H1 (cell line): ENCODE results near the gene DPF1. TPM values are rescaled to one million over a fixed set of nuclear protein-coding genes. Genes with fewer than 3 reads are reported as not detected.
"Not testable (repeated sequence)": the region's sequence is repeated elsewhere in the genome, so short reads cannot be mapped to it uniquely, and the experiment has no call there.

ENCODE experiments used
- CTCF ChIA-PET: fragments of 300-600 bp; sonication (Branson Sonifier 250); formaldehyde crosslinking; loops from one replicate; lab custom pipeline; 2021; ENCODE audit not compliant: partially characterized antibody; lab: Charles Lee
- POLR2A ChIA-PET: fragments of 300-600 bp; sonication (Branson Sonifier 250); formaldehyde crosslinking; loops from one replicate; lab custom pipeline; 2021; ENCODE audit warnings: inconsistent platforms; ENCODE audit not compliant: partially characterized antibody; lab: Charles Lee
- DNase-seq, 2 experiments: peaks; one replicate each; pipeline versions ENCODE4 v3.0.0 to v3.0.0-alpha.2; 2010 to 2022; ENCODE audit warnings: low spot score in 2 of 2, low read depth in 1 of 2, mixed read lengths in 1 of 2
- FAIRE-seq: peaks from 2 replicates; lab custom pipeline; 2011; peaks lifted over from hg19 to GRCh38; lab: Jason Lieb, UNC
- H2AFZ ChIP-seq: 2 replicates; pipeline ENCODE4 v1.8.1; 2012; ENCODE audit warnings: low read length, inconsistent platforms
- H2AK5ac ChIP-seq: 2 replicates; pipeline ENCODE4 v1.6.1; 2013; ENCODE audit warnings: low read depth, low read length
- H2BK120ac ChIP-seq: replicated peaks from 2 replicates; pipeline ENCODE3; 2013; ENCODE audit warnings: low read depth, low read length, inconsistent platforms
- H2BK12ac ChIP-seq: 2 replicates; pipeline ENCODE4 v1.6.1; 2013; ENCODE audit warnings: low read depth, low read length
- H2BK15ac ChIP-seq: 2 replicates; pipeline ENCODE4 v1.6.1; 2013; ENCODE audit warnings: low read length
- H2BK20ac ChIP-seq: 2 replicates; pipeline ENCODE4 v1.6.1; 2013; ENCODE audit warnings: low read length
- H2BK5ac ChIP-seq: 2 replicates; pipeline ENCODE4 v1.6.1; 2013; ENCODE audit warnings: low read depth, low read length
- H3K14ac ChIP-seq: 2 replicates; pipeline ENCODE4 v1.6.1; 2013; ENCODE audit warnings: inconsistent platforms; ENCODE audit not compliant: insufficient read length
- H3K18ac ChIP-seq: 2 replicates; pipeline ENCODE4 v1.6.1; 2013; ENCODE audit warnings: low read length; ENCODE audit errors: extremely low read depth
- H3K23ac ChIP-seq: 2 replicates; pipeline ENCODE4 v1.6.1; 2013; ENCODE audit warnings: inconsistent platforms; ENCODE audit not compliant: insufficient read length
- H3K23me2 ChIP-seq: 2 replicates; pipeline ENCODE4 v1.6.1; 2013; ENCODE audit warnings: low read depth, low read length
- H3K27ac ChIP-seq: 2 replicates; pipeline ENCODE4 v1.6.1; 2011; ENCODE audit warnings: low read depth, low read length, inconsistent platforms
- H3K27me3 ChIP-seq, 4 experiments: replicated peaks in 1 of 4; 1 replicate in 1 of 4; 2 replicates in 3 of 4; pipeline versions ENCODE4 v1.6.1 to v1.8.1; 2011 to 2013; ENCODE audit warnings: low read length in 3 of 4, mild to moderate bottlenecking in 3 of 4, inconsistent platforms in 2 of 4, mixed read lengths in 2 of 4, moderate library complexity in 1 of 4; ENCODE audit not compliant: control insufficient read depth in 3 of 4, insufficient read depth in 3 of 4; ENCODE audit errors: extremely low read depth in 1 of 4
- H3K36me3 ChIP-seq, 4 experiments: 2 replicates each; pipeline versions ENCODE4 v1.6.1 to v1.8.1; 2011 to 2013; ENCODE audit warnings: mild to moderate bottlenecking in 4 of 4, low read length in 3 of 4, moderate library complexity in 2 of 4, control low read depth in 1 of 4, inconsistent platforms in 1 of 4; ENCODE audit not compliant: insufficient read depth in 4 of 4, control insufficient read depth in 2 of 4
- H3K4ac ChIP-seq: replicated peaks from 2 replicates; pipeline ENCODE3; 2013; ENCODE audit warnings: low read length, low read depth, mixed read lengths, inconsistent platforms; ENCODE audit not compliant: insufficient read length
- H3K4me1 ChIP-seq, 4 experiments: replicated peaks in 1 of 4; 1 replicate in 1 of 4; 2 replicates in 3 of 4; pipeline versions ENCODE4 v1.6.1 to v1.8.1; 2011 to 2013; ENCODE audit warnings: low read length in 3 of 4, inconsistent platforms in 2 of 4, mixed read lengths in 1 of 4; ENCODE audit not compliant: insufficient read depth in 4 of 4, control insufficient read depth in 3 of 4
- H3K4me2 ChIP-seq, 2 experiments: 2 replicates each; pipeline versions ENCODE4 v1.6.1 to v1.8.1; 2011 to 2013; ENCODE audit warnings: low read depth in 2 of 2, low read length in 2 of 2, control low read depth in 1 of 2, inconsistent platforms in 1 of 2, mild to moderate bottlenecking in 1 of 2; ENCODE audit not compliant: insufficient read depth in 1 of 2
- H3K4me3 ChIP-seq, 4 experiments: fragments of 200-600, 300-600 bp in 1 of 4; sonication (generic), shearing (Covaris generic), sonication (Bioruptor Twin) in 1 of 4; 2 replicates each; pipeline versions ENCODE4 v1.5.1 to v1.8.1; 2011 to 2016; ENCODE audit warnings: low read length in 4 of 4, low read depth in 3 of 4, control low read depth in 2 of 4, inconsistent platforms in 2 of 4, mild to moderate bottlenecking in 2 of 4, mixed read lengths in 1 of 4, moderate library complexity in 1 of 4; ENCODE audit not compliant: insufficient read depth in 2 of 4; ENCODE audit errors: extremely low read depth in 1 of 4
- H3K56ac ChIP-seq: replicated peaks from 2 replicates; pipeline ENCODE3; 2013; ENCODE audit warnings: low read depth, mild to moderate bottlenecking, mixed read lengths, low read length, inconsistent platforms; ENCODE audit not compliant: insufficient read length
- H3K79me1 ChIP-seq: 2 replicates; pipeline ENCODE4 v1.6.1; 2013; ENCODE audit warnings: low read depth, low read length, control low read depth
- H3K79me2 ChIP-seq, 2 experiments: 2 replicates each; pipeline versions ENCODE4 v1.6.1 to v1.8.1; 2012 to 2013; ENCODE audit warnings: low read length in 2 of 2, mild to moderate bottlenecking in 2 of 2, inconsistent platforms in 1 of 2; ENCODE audit not compliant: insufficient read depth in 2 of 2, control insufficient read depth in 1 of 2
- H3K9ac ChIP-seq, 4 experiments: replicated peaks in 1 of 4; 1 replicate in 1 of 4; 2 replicates in 3 of 4; pipeline versions ENCODE4 v1.6.1 to v1.8.1; 2011 to 2013; ENCODE audit warnings: low read depth in 3 of 4, low read length in 3 of 4, control low read depth in 2 of 4, mild to moderate bottlenecking in 2 of 4, moderate library complexity in 2 of 4, inconsistent platforms in 1 of 4; ENCODE audit errors: extremely low read depth in 1 of 4
- H3K9me3 ChIP-seq, 2 experiments: 2 replicates each; pipeline versions ENCODE4 v1.6.1 to v1.8.1; 2012 to 2013; ENCODE audit warnings: mild to moderate bottlenecking in 2 of 2, moderate library complexity in 2 of 2, control low read depth in 1 of 2, inconsistent platforms in 1 of 2, low read depth in 1 of 2, low read length in 1 of 2, mixed read lengths in 1 of 2; ENCODE audit not compliant: insufficient read depth in 2 of 2
- H4K20me1 ChIP-seq, 2 experiments: replicated peaks in 1 of 2; 2 replicates each; pipeline versions ENCODE3 to v1.8.1; 2011 to 2013; ENCODE audit warnings: inconsistent platforms in 2 of 2, low read length in 2 of 2, mild to moderate bottlenecking in 1 of 2; ENCODE audit not compliant: insufficient read depth in 2 of 2, control insufficient read depth in 1 of 2
- H4K5ac ChIP-seq: 2 replicates; pipeline ENCODE4 v1.6.1; 2013; ENCODE audit warnings: low read length, low read depth, mixed read lengths, inconsistent platforms; ENCODE audit not compliant: insufficient read length
- H4K8ac ChIP-seq: 2 replicates; pipeline ENCODE4 v1.8.0; 2013; ENCODE audit warnings: mild to moderate bottlenecking, moderate library complexity, low read length, inconsistent platforms; ENCODE audit not compliant: insufficient read depth; ENCODE audit errors: extremely low read depth
- H4K91ac ChIP-seq: replicated peaks from 2 replicates; pipeline ENCODE3; 2013; ENCODE audit warnings: low read length, mixed read lengths, inconsistent platforms; ENCODE audit not compliant: insufficient read length
- WGBS, 2 experiments: shearing (Covaris generic) in 1 of 2; methylation state at CpG; one replicate each; pipeline versions ENCODE4 v1.1.6 to v1.1.7; 2013 to 2015; ENCODE audit warnings: low lambda C conversion rate in 2 of 2, mixed read lengths in 2 of 2, inconsistent platforms in 1 of 2, low coverage in 1 of 2, missing lambda C conversion rate in 1 of 2; ENCODE audit not compliant: insufficient replicate concordance in 2 of 2, insufficient coverage in 1 of 2, insufficient read length in 1 of 2; ENCODE audit errors: extremely low coverage in 1 of 2, missing lambda C conversion rate in 1 of 2; 5-methylcytosine and 5-hydroxymethylcytosine counted together
- polyA plus RNA-seq, 7 experiments: library from polyadenylated mRNA; depleted of rRNA in 3 of 7; stranded (reverse) in 5 of 7; unstranded in 2 of 7; fragments of >200 nt in 5 of 7; fragments of 200-250 nt in 2 of 7; gene quantifications; 1 replicate in 5 of 7; 2 replicates in 1 of 7; 4 replicates in 1 of 7; pipeline versions ENCODE4 v1.2.1 to v1.2.3, GENCODE V29; 2011 to 2013; ENCODE audit warnings: missing spikeins in 2 of 7, mixed read lengths in 2 of 7
- total RNA-seq: library from RNA; stranded (reverse); fragmentation: NEBNext Ultra II Directional; extraction: Animal tissue kit (Norgen Biotek cat#: 25700); gene quantifications from 2 replicates; pipeline ENCODE4 v1.2.1, GENCODE V29; 2021
- TF ChIP-seq, protein P1 (sequence below): IDR thresholded peaks from 2 replicates; pipeline ENCODE4 v1.6.1; 2011; ENCODE audit warnings: low read depth, mild to moderate bottlenecking, low read length; ENCODE audit not compliant: insufficient read depth

Gene DPF1
- total and polyA plus RNA-seq, 2 of the 8 experiments (the other 6 are each of a cell fraction or from before 2014, with no cell fraction given) = 12.9 to 15.6 TPM

DNA sequence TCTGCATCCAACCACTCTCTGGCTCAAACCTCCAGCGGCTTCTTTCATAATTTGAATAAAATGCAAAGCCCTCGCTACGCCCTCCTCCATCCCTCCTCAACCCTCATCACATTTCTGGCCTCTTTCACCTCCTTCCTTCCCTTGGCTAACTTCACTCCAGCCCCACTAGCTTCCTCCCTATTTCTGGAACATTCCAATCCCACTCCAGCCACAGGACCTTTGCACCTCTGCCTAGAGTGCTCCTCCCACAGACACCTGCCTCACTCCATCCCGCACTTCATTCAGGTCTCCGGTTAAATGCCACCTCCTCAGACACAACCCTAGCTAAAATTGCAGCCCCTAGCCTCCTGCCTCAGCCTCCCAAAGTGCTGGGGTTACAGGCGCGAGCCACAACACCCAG is 7.9 kb upstream of the DPF1 start (continued):
- TF ChIP-seq, protein P1, sequence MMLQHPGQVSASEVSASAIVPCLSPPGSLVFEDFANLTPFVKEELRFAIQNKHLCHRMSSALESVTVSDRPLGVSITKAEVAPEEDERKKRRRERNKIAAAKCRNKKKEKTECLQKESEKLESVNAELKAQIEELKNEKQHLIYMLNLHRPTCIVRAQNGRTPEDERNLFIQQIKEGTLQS = no peak
- TF ChIP-seq, all 59 proteins: peak for 0

DNA sequence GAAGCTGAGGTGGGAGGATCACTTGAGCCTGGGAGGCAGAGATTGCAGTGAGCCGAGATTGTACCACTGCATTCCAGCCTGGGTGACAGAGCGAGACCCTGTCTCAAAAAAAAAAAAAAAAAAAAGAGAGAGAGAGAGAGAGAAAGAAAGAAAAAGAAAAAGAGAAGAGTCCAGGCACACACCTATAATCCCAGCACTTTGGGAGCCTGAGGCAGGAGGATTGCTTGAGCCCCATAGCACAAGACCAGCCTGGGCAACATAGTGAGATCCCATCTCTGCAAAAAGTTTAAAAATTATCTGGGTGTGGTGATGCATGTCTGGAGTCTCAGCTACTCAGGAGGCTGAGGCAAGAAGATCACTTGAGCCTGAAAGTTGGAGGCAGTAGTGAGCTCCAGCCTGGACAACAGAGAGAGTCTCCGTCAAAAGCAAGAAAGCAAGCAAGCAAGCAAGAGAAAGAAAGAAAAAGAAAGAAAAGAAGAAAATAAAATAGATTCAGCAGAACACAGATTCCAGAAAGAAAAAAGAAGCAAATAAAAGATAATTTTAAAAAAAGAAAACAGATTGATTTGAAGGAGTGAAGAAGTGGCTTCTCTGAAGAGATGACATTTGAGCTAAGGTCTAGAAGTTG is 6.6 kb upstream of the DPF1 start:
- POLR2A ChIA-PET = interaction anchor here (0.6 to 1.5 kb wide), 3 partner anchors 21 to 341 kb away, joined by 3 to 4 read pairs (median 3); partner anchors contain the start of gene C19orf33
- FAIRE-seq, H3K18ac ChIP-seq, H3K56ac ChIP-seq, H3K36me3 ChIP-seq, H2BK120ac ChIP-seq, H2BK15ac ChIP-seq, H3K4me2 ChIP-seq, H2AFZ ChIP-seq, H3K9ac ChIP-seq, H2BK5ac ChIP-seq, H4K8ac ChIP-seq, H3K4me3 ChIP-seq, DNase-seq, H4K20me1 ChIP-seq, H3K9me3 ChIP-seq, H3K23ac ChIP-seq, H2AK5ac ChIP-seq, H2BK20ac ChIP-seq, H3K79me1 ChIP-seq, H3K14ac ChIP-seq, H3K79me2 ChIP-seq, H4K91ac ChIP-seq, H3K23me2 ChIP-seq, H3K27ac ChIP-seq, H4K5ac ChIP-seq, H3K4ac ChIP-seq, H2BK12ac ChIP-seq: not testable (repeated sequence)
- Histone ChIP-seq H3K4me1 (peaks cover 6 to 19% (median 13%) of the 10 kb centered on the region in 4 experiments), H3K27me3 (peaks cover 0 to 10% (median 5%) of the 10 kb centered on the region in 4 experiments; a peak in 3 of 7 replicates)
- WGBS, 2 experiments = 91% methylated on average over 1 of the region's 3 CpGs; no CpG with 5 or more reads in 1 of the 2 experiments
- CTCF ChIA-PET = interaction anchor here (0.5 to 6.5 kb wide), 17 partner anchors 9 to 542 kb away, joined by 3 to 41 read pairs (median 4); partner anchors contain the start of genes CATSPERG and PSMD8
